OCI-LY1 (cell line): ENCODE data around the gene HOXD4.

Experiments
- CTCF ChIP-seq: fragments of 200-600 bp; sonication (generic), shearing (Covaris generic); IDR thresholded peaks from 2 replicates; pipeline ENCODE4 v1.5.1; 2017; ENCODE audit warnings: mild to moderate bottlenecking, antibody characterized with exemption, low read length, moderate library complexity, mixed read lengths
- EZH2 ChIP-seq: fragments of 200-600 bp; sonication (generic), shearing (Covaris generic); IDR thresholded peaks from 2 replicates; pipeline ENCODE4 v1.8.0; 2017; ENCODE audit warnings: borderline replicate concordance, mixed run types, mild to moderate bottlenecking, antibody characterized with exemption, low read length, moderate library complexity, mixed read lengths

GRCh38 chr2:176173567-176174381 is 22.4 kb downstream of the HOXD4 start:
- no peak for TF ChIP-seq CTCF
- no peak for TF ChIP-seq EZH2
